ENCODE measurements around the gene CCT6B. TPM values are rescaled to one million over a fixed set of nuclear protein-coding genes. Genes with fewer than 3 reads are reported as not detected.

The CCT6B gene
- total and polyA plus RNA-seq, 2 of the 4 experiments (the other 2 are of a cell fraction) = 0.72 to 1.1 TPM

GRCh38 chr17:34894964-34895363 is 66.3 kb downstream of the CCT6B start:
- Histone ChIP-seq H2AK9ac (replicated peaks; ENCODE audit: low read depth, low read length, poor library complexity) (no peak overlapping the region), H2AK5ac (ENCODE audit: low read depth, low read length) (no peak overlapping the region), H3K27me3 (ENCODE audit: control insufficient read depth, insufficient read depth, low read length) (peaks cover 6% of the 10 kb centered on the region), H3K4me2 (ENCODE audit: low read depth, low read length) (no peak overlapping the region), H3K9me1 (ENCODE audit: insufficient read depth, low read length) (no peaks in the 10 kb centered on the region), H3K9me3 (ENCODE audit: control insufficient read depth, insufficient read depth, low read length) (no peaks in the 10 kb centered on the region), H2BK120ac (ENCODE audit: low read depth, low read length) (no peak overlapping the region), H3K27ac (ENCODE audit: insufficient read depth, low read length) (no peak overlapping the region), H3K4ac (ENCODE audit: low read depth, low read length) (no peak overlapping the region), H3K14ac (replicated peaks; ENCODE audit: low read depth, low read length) (no peak overlapping the region), H3K79me1 (ENCODE audit: low read depth in 1 of 2, low read length in 2 of 2) (no peaks in the 10 kb centered on the region), H2AFZ (replicated peaks; ENCODE audit: low read length, poor library complexity) (no peak overlapping the region), H3K4me1 (ENCODE audit: control insufficient read depth, insufficient read depth, low read length) (no peaks in the 10 kb centered on the region), H2BK15ac (ENCODE audit: low read depth, low read length) (no peak overlapping the region), H4K91ac (ENCODE audit: insufficient read depth, low read depth, low read length) (no peak overlapping the region), H3K18ac (ENCODE audit: low read depth, low read length) (no peak overlapping the region), H3K23ac (ENCODE audit: low read depth, low read length) (no peak overlapping the region), H3K56ac (ENCODE audit: extremely low read depth, insufficient read depth, low read length) (no peak overlapping the region), H3K36me3 (ENCODE audit: control insufficient read depth, insufficient read depth, low read length) (no peaks in the 10 kb centered on the region), H2BK5ac (ENCODE audit: low read depth, low read length, poor library complexity, severe bottlenecking) (no peak overlapping the region), H4K20me1 (ENCODE audit: insufficient read depth, low read length) (no peaks in the 10 kb centered on the region), H3K4me3 (ENCODE audit: insufficient read depth, low read depth, low read length) (no peak overlapping the region), H4K8ac (ENCODE audit: low read depth in 2 of 2, low read length in 2 of 2) (no peak overlapping the region), H4K5ac (ENCODE audit: low read depth, low read length) (no peak overlapping the region), H3K9ac (ENCODE audit: low read depth, low read length) (no peak overlapping the region), H2BK20ac (ENCODE audit: low read depth, low read length) (no peak overlapping the region)
- POLR2A ChIA-PET (ENCODE audit: unreplicated experiment) = no interaction called here
- TF ChIP-seq RCOR1 (IDR thresholded peaks at IDR 0.05; ENCODE audit: insufficient replicate concordance, low read length) = no peak
- TF ChIP-seq MAZ (IDR thresholded peaks at IDR 0.05; ENCODE audit: borderline replicate concordance, low read depth, low read length) = no peak
- TF ChIP-seq MXI1 (IDR thresholded peaks at IDR 0.05; ENCODE audit: borderline replicate concordance, low read depth, low read length) = no peak
- TF ChIP-seq MAFK (IDR thresholded peaks at IDR 0.05; ENCODE audit: low read depth, low read length) = no peak
- TF ChIP-seq CTCF (conservative IDR thresholded peaks at IDR 0.05; ENCODE audit: low read depth, low read length) = no peak
- TF ChIP-seq USF2 (IDR thresholded peaks at IDR 0.05; ENCODE audit: low read depth, low read length) = no peak
- TF ChIP-seq CHD1 (IDR thresholded peaks at IDR 0.05; ENCODE audit: low read depth, low read length) = no peak
- CTCF ChIA-PET = no interaction called here
- ATAC-seq (ENCODE audit: low read depth) (no peak), DNase-seq (no peak)
- intact Hi-C loops (cut with micrococcal nuclease) = loop anchor here (10.0 kb wide), 1 partner anchor 350 kb away; no protein-coding TSS in a partner anchor
- WGBS, 2 experiments (ENCODE audit: extremely low coverage in 2 of 2, insufficient read length in 1 of 2) = no CpG with 5 or more reads among the region's 4 CpGs
- in situ Hi-C loops (cut with MboI; ENCODE audit: low sequenced_read_pairs) = no loop called here
- BruUV-seq (replicated peaks) = no TSS peak
- dilution Hi-C loops (cut with HindIII; ENCODE audit: low sequenced_read_pairs, unreplicated experiment) = no loop called here

Measured in IMR-90 (cell line).